Sigmoid colon (tissue), 7 donors: ENCODE results near the gene FAM118A. TPM values are rescaled to one million over a fixed set of nuclear protein-coding genes. Genes with fewer than 3 reads are reported as not detected.
"Not testable (repeated sequence)": the region's sequence is repeated elsewhere in the genome, so short reads cannot be mapped to it uniquely, and the experiment has no call there.

ENCODE experiments used
- DNase-seq: peaks from one replicate; pipeline ENCODE4 v3.0.0-alpha.2; 2019
- H3K27ac ChIP-seq, 4 donors: fragments of 200-600 bp; sonication (generic); one replicate each; pipeline ENCODE4 v1.5.1; 2016 to 2019; ENCODE audit warnings: mild to moderate bottlenecking in 1 of 4
- H3K27me3 ChIP-seq, 3 donors: fragments of 200-600 bp; sonication (generic); one replicate each; pipeline ENCODE4 v1.5.1; 2019; ENCODE audit warnings: mild to moderate bottlenecking in 1 of 3
- H3K36me3 ChIP-seq, 4 donors: fragments of 200-600 bp; sonication (generic); one replicate each; pipeline ENCODE4 v1.5.1; 2016 to 2019
- H3K4me1 ChIP-seq, 4 donors: fragments of 200-600 bp; sonication (generic); one replicate each; pipeline ENCODE4 v1.5.1; 2017 to 2019
- H3K4me3 ChIP-seq, 4 donors: fragments of 200-600 bp; sonication (generic); one replicate each; pipeline ENCODE4 v1.5.1; 2017 to 2019; ENCODE audit warnings: mild to moderate bottlenecking in 2 of 4, moderate library complexity in 1 of 4
- H3K9me3 ChIP-seq, 4 donors: fragments of 200-600 bp in 3 of 4; sonication (generic) in 3 of 4; one replicate each; pipeline versions ENCODE4 v1.5.1 to v1.6.1; 2013 to 2019
- CTCF ChIP-seq, 4 experiments: fragments of 450-650 bp in 3 of 4; fragments of 200-600 bp in 1 of 4; IDR thresholded peaks; one replicate each; pipeline ENCODE4 v1.5.1; 2016 to 2019; ENCODE audit warnings: antibody characterized with exemption in 4 of 4, mild to moderate bottlenecking in 3 of 4, moderate library complexity in 2 of 4
- EP300 ChIP-seq, 4 donors: sonication (generic); formaldehyde crosslinking; IDR thresholded peaks; one replicate each; pipeline ENCODE4 v1.6.1; 2017; ENCODE audit warnings: antibody characterized with exemption in 4 of 4
- POLR2A ChIP-seq, 2 donors: fragments of 450-650 bp; IDR thresholded peaks; one replicate each; pipeline ENCODE4 v1.6.1; 2016; ENCODE audit warnings: antibody characterized with exemption in 2 of 2, mild to moderate bottlenecking in 2 of 2, moderate library complexity in 2 of 2
- POLR2AphosphoS5 ChIP-seq, 4 donors: sonication (generic); formaldehyde crosslinking; IDR thresholded peaks; one replicate each; pipeline ENCODE4 v1.6.1; 2017; ENCODE audit warnings: antibody characterized with exemption in 4 of 4
- whole genome bisulfite sequencing, 2 donors: extraction: QIAGEN DNeasy Blood & Tissue Kit; methylation state at CpG; one replicate each; pipeline ENCODE4 v1.1.7; 2013; 5-methylcytosine and 5-hydroxymethylcytosine counted together
- intact Hi-C: fragments of 100-400 bp; cut with DNase I; formaldehyde crosslinking; loops from one replicate; pipeline ENCODE4 v1.15.1; 2023
- polyA plus RNA-seq, 3 donors: library from polyadenylated mRNA; stranded (reverse); fragments of 200-250 nt; gene quantifications; one replicate each; pipeline ENCODE4 v1.2.3, GENCODE V29; 2013
- total RNA-seq, 4 donors: library from RNA; depleted of rRNA; stranded (reverse); fragments of >200 nt; gene quantifications; one replicate each; pipeline ENCODE4 v1.1.0, GENCODE V29; 2016
- donor health status: healthy with polysubstance abuse.
- donor health status: Bipolar disorder and iron deficiency.
- donor health status: healthy.

Gene FAM118A
- total and polyA plus RNA-seq, 7 donors, result 7.2 to 126 (median 18.8) TPM

- Histone ChIP-seq H3K27me3 (no peaks in the 10 kb centered on the region), H3K4me1 (no peaks in the 10 kb centered on the region), H3K9me3 (no peaks in the 10 kb centered on the region), H3K4me3 (no peak overlapping the region), H3K36me3 (no peaks in the 10 kb centered on the region), H3K27ac (no peak overlapping the region)
- TF ChIP-seq EP300 (IDR thresholded peaks at IDR 0.05) (no peak), CTCF (IDR thresholded peaks at IDR 0.05) (no peak)
- DNase-seq, result no peak
- 67 to 77% methylated on average over 4 of the region's 4 CpGs for WGBS, 2 donors
- intact Hi-C loops, result no loop called here
Measured at GRCh38 chr22:45359627-45360026, 49.9 kb downstream of the FAM118A start.

- Histone ChIP-seq H3K4me3 (no peak overlapping the region), H3K27me3 (no peaks in the 10 kb centered on the region), H3K4me1 (no peaks in the 10 kb centered on the region), H3K9me3 (no peaks in the 10 kb centered on the region), H3K36me3 (no peaks in the 10 kb centered on the region), H3K27ac (no peak overlapping the region)
- DNase-seq, result no peak
- TF ChIP-seq CTCF (IDR thresholded peaks at IDR 0.05), result no peak
- intact Hi-C loops, result no loop called here
- WGBS, 2 donors, result 85 to 90% methylated on average over 3 of the region's 3 CpGs
Measured at GRCh38 chr22:45366713-45367112, 57.0 kb downstream of the FAM118A start.

GRCh38 chr22:45373592-45373991, 63.9 kb downstream of the FAM118A start:
- DNase-seq, intact Hi-C loops, H3K27me3 ChIP-seq, H3K27ac ChIP-seq, H3K36me3 ChIP-seq, H3K4me3 ChIP-seq, H3K4me1 ChIP-seq, H3K9me3 ChIP-seq: not testable (repeated sequence)
- WGBS, 2 donors, result 95% methylated on average over 3 of the region's 3 CpGs

- Histone ChIP-seq H3K27me3 (no peaks in the 10 kb centered on the region), H3K27ac (no peak overlapping the region), H3K4me1 (peaks cover 0 to 5% (median 3%) of the 10 kb centered on the region in 4 donors), H3K4me3 (no peak overlapping the region), H3K9me3 (no peaks in the 10 kb centered on the region), H3K36me3 (no peaks in the 10 kb centered on the region)
- no peak for TF ChIP-seq POLR2AphosphoS5 (IDR thresholded peaks at IDR 0.05)
- TF ChIP-seq EP300 (IDR thresholded peaks at IDR 0.05), result no peak
- no peak for TF ChIP-seq CTCF (IDR thresholded peaks at IDR 0.05)
- TF ChIP-seq POLR2A (IDR thresholded peaks at IDR 0.05), result no peak
- no peak for DNase-seq
- WGBS, 2 donors, result 76 to 91% methylated on average over 3 of the region's 3 CpGs
- intact Hi-C loops, result no loop called here
Measured at GRCh38 chr22:45376009-45376408, 66.3 kb downstream of the FAM118A start.

- TF ChIP-seq CTCF (IDR thresholded peaks at IDR 0.05) (no peak), POLR2AphosphoS5 (IDR thresholded peaks at IDR 0.05) (peak in 1 of 4 donors; percentile 14)
- no peaks in the 10 kb centered on the region for H3K9me3 ChIP-seq
- peak; percentile 85 for DNase-seq
- no peak overlapping the region for H3K27ac ChIP-seq
- no peaks in the 10 kb centered on the region for H3K27me3 ChIP-seq
- 54 to 57% methylated on average over 1 of the region's 1 CpG for WGBS, 2 donors
- peaks cover 0 to 5% (median 3%) of the 10 kb centered on the region in 4 donors for H3K4me1 ChIP-seq
- H3K4me3 ChIP-seq, result no peak overlapping the region
- H3K36me3 ChIP-seq, result no peaks in the 10 kb centered on the region
- intact Hi-C loops, result no loop called here
Measured at GRCh38 chr22:45376703-45377102, 67.0 kb downstream of the FAM118A start.
